HG03432 (cell line): ENCODE data around the gene RASSF1.
"Not testable (repeated sequence)": the region's sequence is repeated elsewhere in the genome, so short reads cannot be mapped to it uniquely, and the experiment has no call there.

ENCODE experiments used
- ATAC-seq: cut with Tn5 transposase; IDR thresholded peaks from one replicate; pipeline ENCODE4 v1.9.1; 2021; ENCODE audit warnings: mild to moderate bottlenecking, moderate library complexity; ENCODE audit not compliant: unreplicated experiment

The RASSF1 gene

DNA sequence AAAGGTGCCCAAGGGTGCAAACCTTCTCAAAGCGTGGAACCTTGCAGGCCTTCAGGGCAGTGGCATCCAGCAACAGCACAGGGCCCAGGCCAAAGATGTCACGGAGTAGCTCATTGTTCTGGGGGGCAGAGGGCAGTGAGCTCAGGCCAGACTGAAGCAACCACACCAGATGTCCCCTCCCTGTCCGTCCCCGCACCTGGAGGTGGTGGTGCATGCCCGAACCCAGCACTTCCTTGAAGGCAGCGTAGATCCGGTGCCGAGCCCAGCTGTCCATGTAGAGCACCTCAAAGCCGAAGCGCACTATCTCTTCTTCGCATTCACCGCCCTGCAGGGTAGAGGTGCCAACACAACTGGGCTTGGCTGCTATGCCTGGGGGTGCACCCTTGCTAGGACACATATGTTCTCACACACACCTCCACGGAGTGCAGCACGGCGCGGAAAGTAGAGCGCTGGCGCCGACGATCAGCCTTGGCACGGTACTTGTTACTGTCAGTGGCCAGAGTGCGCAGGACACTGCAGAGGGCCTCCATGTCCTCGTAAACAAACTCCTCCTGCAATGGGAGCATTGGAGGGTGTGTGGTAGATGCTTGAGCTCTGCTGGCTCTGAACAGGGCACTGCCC lies 52.1 kb downstream of the RASSF1 start:
- ATAC-seq, result no peak

DNA sequence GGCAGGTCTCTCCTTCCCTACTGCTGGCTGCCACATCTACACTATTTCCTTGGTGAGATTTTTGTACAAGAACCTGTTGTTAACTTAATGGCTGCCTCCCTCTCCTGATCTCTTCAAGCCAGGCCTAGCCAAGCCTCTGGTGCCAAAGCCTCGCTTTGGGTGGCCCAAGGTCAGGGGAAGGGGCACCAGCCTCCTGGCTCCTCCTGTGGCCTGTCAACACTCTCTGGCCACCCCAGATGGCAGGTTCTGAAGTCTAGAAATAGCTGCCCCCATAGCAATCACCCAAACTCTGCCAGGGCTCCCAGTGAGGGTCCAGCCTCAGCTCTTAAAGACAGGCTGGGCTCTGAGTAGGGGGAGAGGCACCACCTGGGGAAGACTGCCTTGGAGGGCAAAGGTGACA lies 53.4 kb downstream of the RASSF1 start:
- no peak for ATAC-seq

DNA sequence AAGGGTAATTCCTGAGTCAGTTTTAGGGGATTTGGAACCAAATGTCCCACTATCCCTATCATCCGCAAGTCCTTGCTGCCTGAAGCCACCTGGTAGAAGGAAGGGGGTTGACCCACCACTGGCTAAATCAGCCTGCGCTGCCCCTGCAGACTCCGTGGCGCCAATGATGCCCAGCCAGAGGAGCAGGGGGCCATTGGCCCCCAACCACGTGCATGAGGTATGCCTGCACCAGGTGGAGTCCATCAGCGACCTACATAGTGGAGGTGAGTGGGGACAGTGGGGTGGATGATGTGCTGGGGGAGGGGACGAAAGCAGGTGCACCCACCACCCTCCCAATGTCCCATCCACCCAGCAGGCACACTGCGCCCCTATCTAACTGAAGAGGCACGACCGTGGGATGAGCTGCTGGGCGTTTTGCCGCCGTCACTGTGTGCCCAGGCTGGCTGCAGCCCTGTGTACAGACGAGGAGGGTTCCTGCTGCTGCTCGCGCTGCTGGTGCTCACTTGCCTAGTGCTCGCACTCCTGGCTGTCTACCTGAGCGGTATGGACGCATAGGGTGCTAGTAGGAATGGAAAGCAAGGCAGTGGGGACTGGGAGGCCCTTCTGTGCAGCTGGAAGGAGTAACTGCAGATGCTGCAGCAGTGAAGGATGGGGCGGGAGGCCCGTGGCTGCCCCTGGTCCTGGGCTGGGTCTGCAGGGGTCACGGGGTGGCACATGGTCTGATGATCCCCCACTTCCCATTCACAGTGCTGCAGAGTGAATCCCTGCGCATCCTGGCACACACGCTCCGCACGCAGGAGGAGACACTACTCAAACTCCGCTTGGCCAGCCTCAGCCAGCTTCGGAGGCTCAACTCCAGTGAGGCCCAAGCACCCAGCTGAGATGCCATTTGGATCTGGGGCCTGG lies 54.1 kb downstream of the RASSF1 start:
- ATAC-seq, result no peak

DNA sequence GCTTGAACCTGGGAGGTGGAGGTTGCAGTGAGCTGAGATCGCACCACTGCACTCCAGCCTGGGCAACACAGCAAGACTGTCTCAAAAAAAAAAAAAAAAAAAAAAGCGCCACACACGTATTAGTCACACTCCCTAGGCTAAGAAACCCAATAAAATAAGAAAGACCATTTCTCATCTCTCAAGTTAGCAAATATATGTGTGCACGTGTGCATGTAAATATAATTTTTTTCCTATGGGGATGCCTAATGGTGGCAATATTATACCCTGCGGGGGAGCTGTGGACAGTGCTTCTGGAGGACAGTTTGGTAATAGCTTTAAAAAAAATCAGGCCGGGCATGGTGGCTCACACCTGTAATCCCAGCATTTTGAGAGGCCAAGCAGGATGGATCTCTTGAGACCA lies 56.5 kb downstream of the RASSF1 start:
- not testable (repeated sequence) for ATAC-seq
